ENCODE results near the gene PTCH1. TPM values are rescaled to one million over a fixed set of nuclear protein-coding genes. Genes with fewer than 3 reads are reported as not detected.

PTCH1 gene
- total RNA-seq, 2 donors from 2014 or later = 8.3 to 47.5 TPM

DNA sequence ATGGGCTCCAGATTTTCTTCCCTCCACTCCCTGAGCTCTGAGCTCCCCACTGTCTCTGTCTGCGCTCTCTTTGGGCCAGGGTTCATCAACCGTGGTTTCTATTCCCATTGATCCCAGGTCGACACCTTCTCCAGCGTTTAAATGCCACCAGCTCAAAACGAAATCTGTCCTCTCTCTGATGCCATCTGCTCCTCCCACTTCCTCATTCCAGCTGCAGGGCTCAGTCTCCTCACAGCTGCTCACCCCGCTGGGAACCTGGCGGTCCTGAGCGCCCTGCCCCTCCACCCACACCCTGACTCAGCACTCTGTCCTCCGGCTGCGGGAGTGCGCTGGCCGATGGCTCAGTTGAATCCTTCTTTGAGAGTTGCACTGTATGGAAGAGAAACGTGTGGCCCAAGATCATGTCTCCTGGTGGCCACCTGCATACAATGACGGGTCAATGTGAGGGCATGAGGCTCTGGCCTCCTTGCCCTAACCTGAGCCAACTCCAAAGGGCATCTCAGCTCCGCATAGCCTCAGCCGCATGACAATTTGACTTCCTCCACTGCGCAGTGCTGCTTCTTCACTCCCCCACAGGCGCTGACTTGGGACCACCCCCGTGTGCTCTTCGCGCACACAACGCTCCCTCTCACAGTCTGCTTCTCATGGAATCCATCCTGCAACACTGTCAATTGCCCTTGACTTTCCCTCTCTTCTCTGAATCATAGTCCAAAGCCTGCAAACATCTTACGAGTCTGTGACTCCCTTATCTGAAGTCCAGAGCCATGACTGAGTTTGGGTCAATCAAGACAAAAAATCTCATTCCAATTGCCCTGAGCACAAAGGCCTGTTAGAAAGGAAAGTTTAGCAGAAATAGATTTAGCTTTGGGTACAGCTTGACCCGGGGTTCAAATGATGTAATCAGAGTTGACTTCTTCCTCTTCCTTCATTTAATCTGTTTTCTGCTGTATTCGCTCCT, 82.4 kb downstream of the PTCH1 start:
- 63 to 75% methylated on average over 25 of the region's 25 CpGs for WGBS, 2 donors
- no peak for ATAC-seq

DNA sequence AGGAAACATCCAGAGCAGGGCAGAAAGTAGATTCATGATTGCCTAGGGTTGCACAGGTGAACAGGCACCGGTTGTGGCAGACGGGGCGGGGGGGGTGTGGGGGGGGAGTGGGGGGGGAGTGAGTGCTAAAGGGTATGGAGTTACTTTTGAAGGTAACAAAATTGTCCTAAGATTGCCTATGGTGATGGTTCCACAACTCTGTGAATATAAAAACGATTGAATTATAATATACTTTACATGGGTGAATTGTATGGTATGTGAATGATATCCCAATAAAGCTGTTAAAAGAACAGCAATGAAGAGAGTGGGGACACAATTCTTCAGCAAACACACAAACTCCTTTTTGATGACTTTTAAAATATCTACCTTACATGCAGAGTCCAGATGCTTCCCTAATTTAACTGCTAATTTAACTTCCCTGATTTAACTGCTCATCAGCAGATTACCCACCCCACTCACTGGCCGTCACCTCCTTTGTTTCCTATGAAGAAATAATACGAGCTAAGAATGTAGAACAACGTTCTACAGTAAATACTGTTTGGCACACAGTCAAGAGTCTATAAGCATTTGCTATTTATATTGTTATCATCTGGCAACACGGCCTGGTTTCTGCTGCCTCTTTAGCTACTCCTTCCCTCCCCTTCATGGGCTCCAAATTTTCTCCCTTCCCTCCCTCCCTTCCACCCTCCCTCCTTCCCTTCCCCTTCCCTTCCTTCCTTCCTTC, 83.5 kb downstream of the PTCH1 start:
- no peak overlapping the region for H3K4me3 ChIP-seq
- no peaks in the 10 kb centered on the region for H3K27me3 ChIP-seq
- no peak for ATAC-seq
- intact Hi-C loops (cut with DNase I) = no loop called here
- no peak overlapping the region for H3K27ac ChIP-seq
- no peaks in the 10 kb centered on the region for H3K36me3 ChIP-seq (replicated peaks in 1 of 2; ENCODE audit: insufficient read depth in 1 of 2, low read depth in 2 of 2)
- 34 to 35% methylated on average over 8 of the region's 8 CpGs for WGBS, 2 donors
- no peak for TF ChIP-seq POLR2A (IDR thresholded peaks at IDR 0.05)
- TF ChIP-seq, protein P1, sequence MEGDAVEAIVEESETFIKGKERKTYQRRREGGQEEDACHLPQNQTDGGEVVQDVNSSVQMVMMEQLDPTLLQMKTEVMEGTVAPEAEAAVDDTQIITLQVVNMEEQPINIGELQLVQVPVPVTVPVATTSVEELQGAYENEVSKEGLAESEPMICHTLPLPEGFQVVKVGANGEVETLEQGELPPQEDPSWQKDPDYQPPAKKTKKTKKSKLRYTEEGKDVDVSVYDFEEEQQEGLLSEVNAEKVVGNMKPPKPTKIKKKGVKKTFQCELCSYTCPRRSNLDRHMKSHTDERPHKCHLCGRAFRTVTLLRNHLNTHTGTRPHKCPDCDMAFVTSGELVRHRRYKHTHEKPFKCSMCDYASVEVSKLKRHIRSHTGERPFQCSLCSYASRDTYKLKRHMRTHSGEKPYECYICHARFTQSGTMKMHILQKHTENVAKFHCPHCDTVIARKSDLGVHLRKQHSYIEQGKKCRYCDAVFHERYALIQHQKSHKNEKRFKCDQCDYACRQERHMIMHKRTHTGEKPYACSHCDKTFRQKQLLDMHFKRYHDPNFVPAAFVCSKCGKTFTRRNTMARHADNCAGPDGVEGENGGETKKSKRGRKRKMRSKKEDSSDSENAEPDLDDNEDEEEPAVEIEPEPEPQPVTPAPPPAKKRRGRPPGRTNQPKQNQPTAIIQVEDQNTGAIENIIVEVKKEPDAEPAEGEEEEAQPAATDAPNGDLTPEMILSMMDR (IDR thresholded peaks at IDR 0.05) = no peak
- H3K9me3 ChIP-seq = no peaks in the 10 kb centered on the region
- H3K4me1 ChIP-seq = no peaks in the 10 kb centered on the region
- no peak for DNase-seq

More for the DNA sequence above, 82.4 kb downstream of the PTCH1 start:
- Histone ChIP-seq H3K27me3 (no peaks in the 10 kb centered on the region), H3K9me3 (no peaks in the 10 kb centered on the region), H3K4me3 (no peak overlapping the region), H3K4me1 (no peaks in the 10 kb centered on the region), H3K36me3 (replicated peaks in 1 of 2; ENCODE audit: insufficient read depth in 1 of 2, low read depth in 2 of 2) (no peaks in the 10 kb centered on the region), H3K27ac (no peak overlapping the region)
- intact Hi-C loops (cut with DNase I) = no loop called here
- DNase-seq = no peak
- TF ChIP-seq, protein P1 (IDR thresholded peaks at IDR 0.05) = no peak
- TF ChIP-seq POLR2A (IDR thresholded peaks at IDR 0.05) = no peak

DNA sequence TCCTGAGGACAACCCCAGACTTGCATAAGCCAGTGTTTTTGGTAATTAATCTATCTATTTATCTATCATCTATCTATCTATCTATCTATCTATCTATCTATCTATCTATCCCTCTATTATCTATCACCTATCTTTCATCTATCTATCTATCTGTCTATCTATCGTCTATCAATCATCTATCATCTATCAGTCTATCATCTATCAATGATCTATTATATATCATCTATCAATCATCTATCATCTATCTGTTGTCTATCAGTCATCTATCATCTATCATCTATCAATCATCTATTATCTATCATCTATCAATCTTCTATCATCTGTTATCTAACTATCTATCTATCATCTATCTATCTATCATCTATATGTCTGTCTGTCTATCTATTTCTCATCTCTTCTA, 85.5 kb downstream of the PTCH1 start:
- TF ChIP-seq, protein P1 (IDR thresholded peaks at IDR 0.05) = no peak
- TF ChIP-seq POLR2A (IDR thresholded peaks at IDR 0.05) = no peak
- intact Hi-C loops (cut with DNase I) = no loop called here
- Histone ChIP-seq H3K4me1 (peaks cover 5% of the 10 kb centered on the region), H3K27me3 (no peaks in the 10 kb centered on the region), H3K9me3 (no peaks in the 10 kb centered on the region), H3K36me3 (replicated peaks in 1 of 2; ENCODE audit: insufficient read depth in 1 of 2, low read depth in 2 of 2) (no peaks in the 10 kb centered on the region), H3K4me3 (no peak overlapping the region), H3K27ac (no peak overlapping the region)
- 56 to 64% methylated on average over 1 of the region's 1 CpG for WGBS, 2 donors
- DNase-seq (no peak), ATAC-seq (no peak)

DNA sequence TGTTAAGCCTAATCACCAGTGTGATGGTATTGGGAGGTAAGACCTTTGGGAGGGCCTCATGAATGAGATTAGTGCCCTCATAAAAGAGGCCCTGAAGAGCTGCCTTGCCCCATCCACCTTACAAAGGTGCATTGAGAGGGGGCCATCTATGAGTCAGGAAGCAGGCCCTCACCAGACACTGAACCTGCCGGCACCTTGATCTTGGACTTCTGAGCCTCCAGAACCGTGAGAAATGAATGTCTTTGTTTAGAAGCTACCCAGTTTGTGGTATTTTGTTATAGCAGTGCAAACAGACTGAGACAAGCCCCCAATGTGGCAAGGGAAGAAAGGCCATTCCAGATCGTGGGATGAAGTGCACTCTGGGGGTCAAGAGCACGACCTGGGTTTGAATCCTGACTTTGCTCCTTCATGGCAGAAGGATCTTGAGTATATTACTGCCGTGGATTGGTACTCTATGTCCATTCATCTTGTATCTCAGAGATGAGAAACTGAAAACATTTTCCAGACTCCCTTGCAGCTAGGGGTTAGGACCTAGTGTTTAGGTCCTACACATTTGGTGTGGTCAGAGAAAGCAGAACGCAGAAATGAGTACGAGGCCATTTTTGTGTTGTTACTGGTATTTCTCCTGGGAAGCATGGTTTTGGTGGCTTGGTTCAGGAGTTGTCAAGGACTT, 86.7 kb downstream of the PTCH1 start:
- ATAC-seq (no peak), DNase-seq (no peak)
- H3K36me3 ChIP-seq (replicated peaks in 1 of 2; ENCODE audit: insufficient read depth in 1 of 2, low read depth in 2 of 2) = no peaks in the 10 kb centered on the region
- H3K4me3 ChIP-seq = no peak overlapping the region
- H3K27me3 ChIP-seq = no peaks in the 10 kb centered on the region
- WGBS, 2 donors = 83 to 89% methylated on average over 6 to 7 of the region's 7 CpGs
- no peak overlapping the region for H3K27ac ChIP-seq
- H3K4me1 ChIP-seq = peaks cover 14% of the 10 kb centered on the region
- TF ChIP-seq, protein P1 (IDR thresholded peaks at IDR 0.05) = no peak
- no peak for TF ChIP-seq POLR2A (IDR thresholded peaks at IDR 0.05)
- H3K9me3 ChIP-seq = no peaks in the 10 kb centered on the region
- intact Hi-C loops (cut with DNase I) = no loop called here
